Muscle of back (tissue), 13 donors: Measurements from ENCODE around the gene RGPD5. TPM values are rescaled to one million over a fixed set of nuclear protein-coding genes. Genes with fewer than 3 reads are reported as not detected.
"Not testable (repeated sequence)": the region's sequence is repeated elsewhere in the genome, so short reads cannot be mapped to it uniquely, and the experiment has no call there.

Experiments used
- DNase-seq, 3 donors: peaks; one replicate each; pipeline versions ENCODE4 v3.0.0 to v3.0.0-alpha.2; 2013
- long read RNA-seq, 9 donors: transcript quantifications; one replicate each; lab custom pipeline, GENCODE V29; 2026
- polyA plus RNA-seq, 10 donors: library from polyadenylated mRNA; unstranded; fragments of 120-200 nt; gene quantifications; one replicate each; pipeline ENCODE4 v1.2.1, GENCODE V29; 2013; ENCODE audit not compliant: insufficient read length in 10 of 10

The RGPD5 gene
- polyA plus RNA-seq, result 10 to 100 TPM; 17.6 to 38.8 (median 23.5) TPM
- long read RNA-seq, donor 1, result 0 reads
- long read RNA-seq, donor 2, result 0 reads
- long read RNA-seq, donor 3, result 0 reads
- long read RNA-seq, donor 4, result 0 reads
- long read RNA-seq, donor 5, result 0 reads
- long read RNA-seq, donor 6, result 0 reads
- long read RNA-seq, donor 7, full-length matches to known transcripts, result 1 of 1 reads
- long read RNA-seq, donor 7, partial matches to known transcripts, result 0 of 1 reads
- long read RNA-seq, donor 7, other reads (novel, unspliced or antisense), result 0 of 1 reads
- long read RNA-seq, donor 8, result 0 reads
- long read RNA-seq, donor 9, result 0 reads

DNA sequence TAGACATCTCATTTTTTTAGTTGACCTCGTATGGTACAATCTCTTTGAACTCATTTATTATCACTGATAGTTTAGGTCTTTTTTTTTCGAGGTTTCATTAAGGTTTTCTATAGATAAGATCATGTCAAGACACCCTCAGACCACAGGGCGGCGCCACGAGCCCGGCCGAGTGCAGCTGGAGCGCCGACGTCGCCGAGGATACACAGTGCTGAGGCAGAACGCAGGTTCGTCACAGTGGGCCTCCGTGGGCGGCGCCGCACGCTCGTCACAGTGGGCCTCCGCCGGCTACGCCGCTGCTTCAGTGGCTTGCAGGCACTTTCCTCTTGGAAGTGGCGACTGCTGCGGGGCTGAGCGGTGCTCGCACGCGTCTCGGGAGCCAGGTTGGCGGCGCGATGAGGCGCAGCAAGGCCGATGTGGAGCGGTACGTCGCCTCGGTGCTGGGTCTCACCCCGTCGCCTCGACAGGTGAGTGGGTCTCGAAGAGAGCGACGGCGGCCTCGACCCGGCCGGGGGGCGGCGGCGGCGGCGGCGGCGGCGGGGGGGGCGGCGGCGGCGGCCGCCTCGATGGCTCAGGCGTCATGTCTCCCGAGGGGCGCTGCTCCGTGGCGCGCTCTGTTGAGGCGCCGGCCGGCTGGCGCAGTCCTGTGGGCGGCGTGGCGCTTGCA lies at the start of gene RGPD5:
Gene RGPD5, plus strand, starts transcription at position 232 of the 664 bp plus-strand sequence. Its CDS starts 161 bp downstream, at position 393.
- not testable (repeated sequence) for DNase-seq

DNA sequence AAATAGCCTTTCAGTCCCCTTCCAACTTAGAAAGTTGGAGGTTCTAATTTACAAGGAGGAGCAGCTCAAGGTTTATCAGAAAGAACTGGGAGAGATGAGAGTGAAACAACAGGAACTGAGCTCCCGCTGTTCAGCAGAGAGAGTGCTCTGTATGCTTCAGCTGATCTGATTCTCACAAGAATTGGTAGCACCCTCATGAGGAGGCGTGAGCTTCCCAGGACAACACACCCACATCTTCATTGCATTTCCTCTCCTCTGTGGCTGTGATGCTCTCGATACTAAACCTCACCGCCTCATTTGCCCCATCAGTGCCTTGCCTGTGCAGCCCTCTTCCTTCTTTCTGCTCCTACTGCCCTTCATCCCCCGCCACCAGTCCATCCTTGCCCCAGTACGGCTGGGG lies 42.5 kb upstream of the RGPD5 start:
- not testable (repeated sequence) for DNase-seq

DNA sequence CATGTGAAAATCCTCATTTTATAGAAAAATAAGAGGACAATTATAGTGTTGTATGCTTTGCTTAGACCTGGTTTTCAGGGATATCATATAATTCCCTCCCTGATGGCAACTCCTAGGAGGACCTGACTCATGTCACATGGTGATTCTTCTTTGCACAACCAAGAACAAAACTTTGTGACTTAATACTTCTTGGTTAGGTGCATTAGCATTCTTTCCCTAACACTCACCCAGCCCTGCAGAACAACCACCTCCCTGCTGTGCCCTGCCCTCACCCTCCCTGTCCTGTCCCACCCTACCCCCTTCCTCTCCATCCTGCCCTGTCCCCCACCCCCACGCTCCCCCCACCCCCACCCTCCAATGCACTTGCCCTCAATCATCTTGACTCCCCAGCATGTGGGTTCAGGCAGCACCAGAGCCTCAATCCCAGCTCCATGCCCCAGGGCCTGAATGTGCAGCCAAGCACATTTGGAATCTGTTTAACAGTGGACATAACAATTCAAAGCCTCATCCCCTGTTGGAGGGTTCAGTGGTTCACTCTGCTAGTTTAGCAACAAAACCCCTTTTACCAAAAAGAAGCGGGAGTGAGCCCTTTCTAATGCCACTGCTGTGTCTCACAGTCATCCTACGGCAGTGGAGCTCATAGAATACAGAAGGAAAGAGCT lies 36.8 kb upstream of the RGPD5 start:
- not testable (repeated sequence) for DNase-seq

DNA sequence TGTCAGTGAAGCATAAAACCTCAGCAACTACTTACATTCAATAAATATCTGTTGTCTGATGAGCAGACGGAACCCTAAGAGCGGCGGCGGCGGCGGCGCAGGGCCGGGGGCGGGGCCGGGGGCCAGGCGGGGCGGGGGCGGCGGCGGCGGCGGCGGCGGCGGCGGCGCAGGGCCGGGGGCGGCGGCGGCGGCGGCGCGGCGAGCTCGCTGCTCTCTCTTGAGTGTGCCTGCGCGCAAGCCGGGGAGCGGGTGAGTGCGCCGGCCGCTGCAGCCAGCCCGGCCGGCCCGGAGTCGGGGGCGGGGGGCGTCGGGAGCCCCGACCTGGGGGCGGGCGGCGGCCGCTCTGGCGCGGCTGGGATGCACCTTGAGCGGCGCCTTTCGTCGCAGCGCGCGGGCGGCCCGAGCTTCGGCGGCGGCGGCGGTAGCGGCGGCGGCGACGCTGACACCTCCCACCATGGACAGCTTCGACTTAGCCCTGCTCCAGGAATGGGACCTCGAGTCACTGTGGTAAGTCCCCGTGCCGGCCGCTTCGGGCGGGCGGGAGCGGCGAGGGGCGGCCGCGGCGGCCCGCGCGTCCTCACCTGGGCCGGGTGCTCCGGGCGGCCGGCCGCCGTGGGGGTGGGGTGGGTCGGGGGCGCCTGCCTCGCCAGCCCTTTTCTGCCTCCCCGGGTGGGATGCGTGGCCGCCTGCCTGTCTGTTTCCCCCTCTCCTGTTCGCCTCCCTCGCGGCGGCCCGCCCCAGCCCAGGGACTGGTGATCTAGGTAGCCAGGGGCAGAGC lies 33.7 kb upstream of the RGPD5 start:
- DNase-seq, result not testable (repeated sequence)

DNA sequence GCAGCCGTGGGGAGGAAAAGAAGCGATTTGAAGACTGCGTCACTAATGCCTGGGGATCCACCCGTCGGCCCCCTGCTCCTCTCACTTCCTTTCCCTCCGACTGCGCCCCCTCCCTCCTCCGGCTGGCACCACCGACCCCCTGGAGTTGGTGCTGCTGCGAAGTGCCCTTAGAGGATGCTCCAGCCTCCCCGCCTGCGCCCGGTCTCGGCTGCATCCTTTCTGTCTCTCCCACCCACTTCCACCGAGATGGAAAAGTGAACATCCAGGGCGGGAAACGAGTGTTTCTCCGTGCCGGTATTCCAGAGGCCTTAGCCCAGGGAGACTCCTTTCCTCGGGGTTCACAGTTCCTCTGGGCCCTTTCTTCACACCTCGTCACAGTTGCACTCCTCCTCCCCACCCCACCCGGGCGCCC lies 33.1 kb upstream of the RGPD5 start:
- not testable (repeated sequence) for DNase-seq

DNA sequence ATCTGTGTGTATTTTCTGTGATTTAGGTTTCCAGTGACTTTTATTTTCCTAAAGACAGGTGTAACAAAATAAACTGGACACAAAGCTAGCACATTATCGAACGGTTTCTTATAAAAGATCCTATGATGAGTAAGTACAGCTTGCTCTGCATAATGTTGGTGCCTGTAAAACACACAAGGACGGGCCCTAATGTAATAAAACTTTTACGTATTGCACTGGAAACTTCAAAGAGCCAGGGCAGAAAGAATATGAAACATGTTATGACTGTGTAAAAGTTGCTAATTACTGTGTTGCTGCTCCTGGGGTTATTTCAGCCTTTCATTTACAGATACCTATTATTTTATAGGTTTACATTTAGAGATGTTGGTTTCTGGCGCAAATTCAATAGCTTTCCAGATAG lies 32.1 kb upstream of the RGPD5 start:
- DNase-seq, result not testable (repeated sequence)

DNA sequence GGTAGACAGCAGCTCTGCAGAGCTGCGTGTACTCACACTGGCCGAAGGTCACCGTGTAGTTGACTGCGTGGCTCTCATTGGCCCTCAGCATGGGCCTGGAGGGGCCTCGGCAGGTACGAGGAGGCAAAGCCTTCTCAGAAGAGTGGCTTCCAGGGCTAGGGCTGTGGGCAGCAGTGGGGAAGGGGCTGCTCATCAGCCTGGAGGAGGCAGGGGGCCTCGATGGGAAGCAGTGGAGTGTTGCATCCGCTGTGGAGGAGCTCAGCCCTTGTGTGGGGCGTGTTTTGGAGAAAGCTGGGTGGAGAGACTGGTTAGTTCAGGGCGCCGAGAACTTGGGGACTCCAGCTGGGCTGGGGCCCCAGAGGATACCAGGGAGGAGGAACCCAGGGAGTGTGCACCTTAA lies 28.0 kb upstream of the RGPD5 start:
- DNase-seq, result not testable (repeated sequence)

DNA sequence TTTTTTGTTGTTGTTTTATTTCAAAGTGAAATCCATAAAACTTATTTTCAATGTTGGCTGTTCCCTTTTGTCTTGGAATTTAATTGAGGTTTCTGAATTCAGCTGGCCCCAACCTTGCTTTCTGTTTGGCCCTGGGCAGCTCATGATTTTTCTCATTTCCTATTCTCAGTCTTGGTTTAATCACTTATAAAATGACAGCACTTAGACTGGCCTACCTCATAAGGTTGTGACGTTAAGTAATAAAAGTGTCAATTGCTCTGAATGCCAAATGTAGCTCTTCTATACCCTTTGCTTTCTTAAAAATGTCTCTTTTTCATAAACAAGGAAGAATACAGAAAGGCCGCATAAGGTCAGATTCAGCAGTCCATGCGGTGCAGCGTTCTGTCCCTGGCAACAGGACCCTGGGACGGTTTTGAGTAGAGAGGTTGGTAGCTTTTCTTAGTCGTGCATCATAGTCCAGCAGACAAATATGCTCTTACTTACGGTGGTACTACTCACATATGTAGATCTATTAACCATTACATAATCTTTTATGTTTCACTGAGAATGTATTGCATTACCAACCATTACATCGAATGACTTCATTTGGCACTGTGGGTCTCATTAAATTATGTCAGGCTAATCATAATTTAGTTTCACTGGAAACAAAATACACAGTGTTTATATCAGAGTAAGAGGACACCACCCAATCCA lies 27.1 kb upstream of the RGPD5 start:
- DNase-seq, result not testable (repeated sequence)

DNA sequence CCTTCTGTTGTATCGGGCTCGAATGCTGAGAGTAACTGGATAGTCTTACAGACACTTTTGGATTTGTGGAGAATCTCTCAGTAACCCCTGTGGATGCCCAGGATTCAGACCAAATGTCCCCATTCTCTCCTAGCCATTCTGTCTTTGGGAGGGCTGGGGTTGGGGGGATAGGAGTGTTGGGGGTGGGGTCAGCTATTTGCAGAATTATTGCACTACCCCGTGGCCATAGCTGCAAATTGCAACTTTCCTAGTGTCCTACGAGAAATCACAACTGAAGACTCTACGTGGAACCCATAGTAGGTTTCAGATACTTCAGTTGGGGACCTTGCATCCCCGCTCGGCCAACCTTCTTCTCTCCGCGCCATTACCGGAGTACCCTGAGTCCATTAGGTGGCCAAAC lies 25.2 kb upstream of the RGPD5 start:
- DNase-seq, result not testable (repeated sequence)

DNA sequence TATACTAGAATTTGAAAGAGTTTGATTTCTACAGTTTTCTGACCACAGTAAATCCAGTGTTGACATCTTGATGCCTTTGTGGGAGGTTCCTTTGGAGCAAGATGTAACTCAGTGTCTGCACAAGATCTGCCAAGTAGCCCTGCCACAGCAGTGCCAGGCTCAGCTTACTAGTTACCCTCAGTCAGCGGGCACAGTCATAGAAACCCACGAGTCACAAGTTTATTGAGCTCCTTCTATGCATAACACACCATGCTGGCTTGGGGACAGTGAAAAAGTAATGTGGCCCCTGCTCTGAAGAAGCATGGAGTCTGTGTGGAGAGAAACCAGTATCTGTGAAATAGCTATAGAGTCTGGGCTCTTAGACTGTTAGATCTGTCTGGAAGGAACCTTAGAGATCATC lies 15.0 kb upstream of the RGPD5 start:
- DNase-seq, result not testable (repeated sequence)

DNA sequence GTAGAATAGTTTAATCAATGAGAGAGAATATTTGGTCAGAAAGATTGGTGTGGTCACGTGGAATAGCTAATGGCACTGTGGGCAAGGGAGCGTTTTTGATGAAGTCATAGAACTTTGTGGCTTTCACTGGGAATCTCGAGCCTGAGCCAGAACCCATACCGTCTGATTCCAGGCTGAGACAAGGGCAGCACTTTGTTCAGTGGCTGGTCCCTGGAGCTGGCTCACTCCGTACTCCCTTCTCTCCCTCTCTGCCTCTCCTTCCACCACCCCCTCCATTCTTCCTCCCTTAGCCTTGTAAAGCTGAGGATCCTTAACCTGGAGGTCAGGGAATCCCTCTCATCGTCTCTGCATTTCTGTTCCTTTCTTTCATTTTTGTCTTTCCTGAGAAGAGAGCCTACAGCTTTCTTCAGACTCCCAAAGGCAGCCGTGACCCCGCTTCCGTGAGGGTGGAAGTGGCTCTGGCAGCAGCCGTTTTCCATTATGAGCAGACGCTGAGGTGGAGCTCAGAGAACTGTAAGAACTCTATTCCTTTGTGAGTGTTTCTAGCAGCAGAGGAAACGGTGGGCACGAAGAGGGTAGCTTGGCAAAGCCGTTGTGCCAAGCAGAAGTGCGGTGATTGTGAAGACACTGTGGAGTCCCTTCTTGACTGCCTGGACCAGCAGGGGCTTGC lies 12.8 kb upstream of the RGPD5 start:
- DNase-seq, result not testable (repeated sequence)

DNA sequence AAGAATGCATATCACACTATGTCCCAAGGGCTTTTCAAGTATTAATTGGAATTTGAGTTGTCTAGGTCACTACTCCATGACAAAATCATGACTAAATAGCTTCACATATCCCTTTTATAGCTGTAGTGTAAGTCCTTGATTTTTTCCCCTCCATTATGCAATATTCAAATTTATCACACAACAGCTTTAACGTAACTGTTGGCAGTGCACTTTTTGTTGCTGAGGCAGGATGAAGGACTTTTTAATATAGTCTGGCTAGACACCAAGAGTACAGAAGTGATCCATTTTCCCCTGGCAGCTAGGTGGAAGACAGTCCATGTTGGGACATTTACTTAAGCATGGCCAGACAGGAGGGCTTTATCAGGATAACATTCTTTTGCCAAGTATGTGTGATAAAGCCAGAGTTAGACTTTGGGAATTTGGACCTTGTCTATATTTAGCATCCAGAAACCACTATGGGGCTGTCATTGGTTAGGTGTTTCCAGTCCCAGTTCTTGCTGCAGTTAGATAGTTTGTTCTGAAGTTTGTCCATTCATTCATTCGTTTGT lies 11.6 kb upstream of the RGPD5 start:
- DNase-seq, result not testable (repeated sequence)

DNA sequence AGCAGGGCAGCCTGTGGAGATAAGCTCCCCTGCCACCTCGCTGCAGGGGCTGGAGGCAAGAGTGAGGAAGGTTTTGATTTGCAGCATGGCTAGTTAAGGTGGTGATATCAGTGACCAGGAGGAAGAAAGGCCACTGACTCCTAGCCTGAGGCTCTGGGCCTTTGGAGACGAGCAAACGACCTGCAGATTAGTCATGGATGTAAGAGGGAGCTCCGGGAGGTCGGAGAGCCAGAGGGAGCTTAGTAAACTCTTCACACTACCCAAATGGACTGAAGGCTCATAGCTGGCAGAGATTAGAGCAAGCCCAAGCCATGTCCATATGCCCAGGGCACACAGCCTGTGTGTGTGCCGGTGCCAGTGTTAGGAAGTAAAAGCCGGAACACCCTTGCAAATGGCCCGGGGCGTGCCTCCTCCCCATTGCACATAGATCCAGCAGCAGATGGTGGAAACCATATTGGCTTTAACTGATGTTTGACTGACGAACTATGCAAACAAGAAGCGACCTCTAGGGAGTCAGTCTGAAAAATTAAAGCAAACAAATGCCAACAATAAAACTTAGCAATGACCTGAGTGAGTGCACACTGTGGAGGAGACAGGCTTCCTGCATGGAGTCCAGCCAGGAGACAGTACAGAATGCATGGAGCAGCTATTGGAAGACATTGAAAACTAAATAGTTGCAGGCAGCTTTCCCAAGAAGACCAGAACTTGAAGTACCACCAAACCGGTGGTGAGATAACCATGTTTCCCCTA lies 2.4 kb upstream of the RGPD5 start:
- DNase-seq, result not testable (repeated sequence)

DNA sequence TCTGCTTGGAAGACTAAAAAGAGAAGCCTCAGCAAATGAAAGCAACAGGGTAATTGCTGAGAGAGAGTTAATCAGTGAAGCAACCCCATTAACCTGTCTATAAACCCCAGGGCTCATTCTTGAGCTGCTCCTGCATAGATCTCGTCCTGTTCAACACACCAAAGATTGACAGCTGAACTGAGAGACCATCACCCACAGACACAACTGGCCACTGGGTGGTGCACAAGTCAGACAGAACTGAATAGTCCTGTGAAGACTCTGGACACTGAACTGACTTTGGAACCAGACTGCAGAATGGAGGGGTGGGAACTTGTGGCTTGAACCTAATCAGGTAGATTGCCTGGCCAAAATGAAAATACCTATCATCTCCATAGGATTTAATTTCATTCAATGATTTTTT lies 1.4 kb upstream of the RGPD5 start:
- not testable (repeated sequence) for DNase-seq

DNA sequence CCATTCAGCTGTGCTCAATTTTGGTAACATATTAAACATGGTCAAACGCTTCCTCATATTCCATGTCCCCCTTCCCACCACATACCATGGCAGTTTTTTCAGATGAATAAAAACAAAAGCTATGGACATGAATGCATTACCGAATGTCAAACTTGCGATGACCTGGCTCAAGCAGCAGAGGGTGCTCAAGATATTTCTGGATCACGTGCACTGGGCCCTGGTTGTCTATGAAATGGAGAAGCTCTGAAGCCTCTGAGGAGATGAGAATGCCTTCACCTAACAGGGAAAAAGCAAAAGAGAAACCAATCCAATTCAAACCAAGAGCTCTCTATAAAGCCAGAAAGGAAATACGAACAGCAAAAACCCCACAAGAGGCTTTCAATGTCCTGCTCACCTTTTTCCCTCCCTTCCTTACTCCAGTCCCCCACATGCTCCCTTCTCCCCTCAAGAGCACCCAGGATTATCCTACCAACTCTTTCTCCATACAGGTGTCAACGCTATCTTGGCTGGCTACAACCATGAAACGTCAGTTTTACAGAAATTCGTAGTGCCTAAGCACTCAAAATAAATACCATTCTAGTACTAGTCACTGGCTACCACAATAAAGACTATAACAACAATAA lies 77.1 kb downstream of the RGPD5 start:
- not testable (repeated sequence) for DNase-seq

DNA sequence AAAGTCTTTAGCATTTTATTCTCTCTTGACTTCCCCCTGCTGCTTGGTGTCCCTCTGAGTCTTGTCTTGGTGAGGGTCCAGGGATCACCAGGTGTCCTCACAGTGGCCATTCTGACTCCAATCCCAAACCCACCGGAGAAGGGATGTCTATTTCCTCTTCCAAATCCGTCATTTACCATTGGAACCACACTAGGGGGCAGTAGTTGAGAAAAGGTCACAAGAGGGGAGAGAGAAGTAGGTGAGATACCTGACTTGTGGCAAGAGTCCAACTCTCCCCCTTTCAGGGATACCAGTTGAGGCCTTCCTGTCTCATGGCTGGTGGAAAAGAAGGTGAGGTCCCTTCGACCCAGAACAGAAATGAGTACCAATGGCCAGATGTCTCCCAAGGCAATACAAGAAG lies 82.5 kb downstream of the RGPD5 start:
- not testable (repeated sequence) for DNase-seq

DNA sequence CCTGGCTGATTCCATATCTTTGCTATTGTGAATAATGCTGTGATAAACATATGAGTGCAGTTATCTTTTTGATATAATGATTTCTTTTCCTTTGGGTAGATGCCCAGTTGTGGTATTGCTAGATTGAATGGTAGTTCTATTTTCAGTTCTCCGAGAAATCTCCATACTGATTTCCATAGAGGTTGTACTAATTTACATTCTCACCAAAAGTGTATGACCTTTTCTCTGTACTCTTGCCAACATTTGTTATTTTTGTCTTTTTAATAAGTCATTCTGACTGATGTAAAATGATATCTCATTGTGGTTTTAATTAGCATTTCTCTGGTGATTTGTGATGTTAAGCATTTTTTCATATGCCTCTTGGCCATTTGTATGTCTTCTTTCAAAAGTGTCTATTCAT lies 88.0 kb downstream of the RGPD5 start:
- not testable (repeated sequence) for DNase-seq

DNA sequence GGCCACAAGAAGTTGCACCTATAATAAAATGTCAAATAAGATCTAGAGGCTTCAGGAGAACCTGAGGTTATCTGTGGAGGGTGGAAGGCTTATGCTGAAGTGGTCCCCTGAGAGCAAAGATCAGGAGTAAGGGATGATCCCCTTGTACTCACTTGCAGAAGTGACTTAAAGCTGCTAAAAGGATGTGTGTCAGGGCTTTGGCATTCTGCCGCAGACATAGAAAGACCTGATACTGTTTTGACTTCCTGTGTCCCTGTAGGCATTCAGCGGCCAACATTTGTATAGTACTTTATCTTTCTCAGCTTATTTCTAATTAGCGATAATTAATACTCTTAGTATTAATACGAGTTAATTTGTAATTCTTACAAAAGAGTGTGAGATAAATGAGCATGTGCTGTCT lies 94.3 kb downstream of the RGPD5 start:
- not testable (repeated sequence) for DNase-seq

DNA sequence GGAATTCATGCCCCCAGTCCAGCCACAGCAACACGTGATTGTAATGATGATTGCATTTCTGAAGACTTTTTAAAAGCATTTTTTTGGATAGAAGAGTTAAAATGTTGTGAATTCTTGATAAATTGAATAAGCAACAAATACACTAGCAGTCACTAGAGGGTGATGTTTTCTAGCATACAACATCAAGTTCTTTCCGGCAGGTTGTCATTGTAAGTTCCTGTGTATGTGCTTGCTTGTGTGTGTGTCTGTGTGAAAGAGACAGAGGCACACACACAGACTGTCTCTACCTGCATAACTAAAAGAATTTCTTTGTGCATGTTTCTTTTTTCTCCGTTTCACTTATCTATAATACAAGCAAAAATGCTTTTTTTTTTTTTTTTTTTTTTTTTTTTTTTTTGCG lies 95.8 kb downstream of the RGPD5 start:
- not testable (repeated sequence) for DNase-seq
